T-helper 1 cell (primary cell): Measurements from ENCODE around the gene CAPN13.

Experiments used
- DNase-seq, 5 donors: peaks; one replicate each; pipeline ENCODE4 v3.0.0-alpha.2; 2012 to 2020

The CAPN13 gene

GRCh38 chr2:30764021-30764800, 43.0 kb downstream of the CAPN13 start:
- DNase-seq = no peak

DNA sequence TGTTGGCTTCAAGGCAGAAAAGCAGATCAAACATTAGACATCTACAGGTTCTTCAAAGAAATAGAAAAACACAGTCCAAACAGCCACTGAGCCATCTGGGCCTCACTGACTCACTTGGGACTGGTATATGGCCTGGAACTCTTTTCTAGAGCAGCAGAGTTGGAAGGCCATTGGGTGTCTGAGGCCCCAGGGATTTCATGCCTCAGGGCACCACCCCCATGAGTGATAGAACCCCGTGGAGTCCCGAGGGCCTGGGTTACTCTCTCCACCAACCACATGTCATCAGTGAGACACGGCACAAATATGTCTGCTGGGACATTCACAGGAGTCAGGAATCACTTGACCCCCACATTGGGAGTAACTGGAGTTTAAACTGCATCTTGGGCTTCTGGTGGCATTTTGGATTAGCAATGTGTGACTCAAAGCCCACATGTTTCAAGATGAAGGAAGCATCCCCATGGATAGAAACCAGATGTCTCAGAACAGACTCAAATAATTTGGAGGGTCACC, 44.0 kb downstream of the CAPN13 start:
- DNase-seq = no peak

DNA sequence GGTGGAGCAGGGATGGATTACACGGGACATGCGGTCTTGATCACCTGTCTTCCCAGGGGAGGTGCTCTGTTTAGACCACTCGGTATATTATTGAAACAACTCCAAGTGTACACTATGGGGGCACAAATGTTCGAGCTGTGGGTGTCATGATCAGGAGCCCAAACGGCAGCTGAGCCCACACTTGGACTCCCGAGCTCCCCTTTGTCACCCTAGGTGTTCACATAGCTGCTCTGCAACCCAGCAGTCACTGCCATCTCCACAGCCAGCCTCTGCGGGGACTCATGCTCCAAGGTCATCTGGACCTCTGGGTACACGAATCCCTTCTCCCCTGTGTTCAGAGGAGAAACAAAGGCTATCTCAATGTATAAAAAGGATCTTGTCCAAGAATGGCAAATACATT, 46.0 kb downstream of the CAPN13 start:
- DNase-seq = no peak

GRCh38 chr2:30759481-30759880, 47.8 kb downstream of the CAPN13 start:
- no peak for DNase-seq

DNA sequence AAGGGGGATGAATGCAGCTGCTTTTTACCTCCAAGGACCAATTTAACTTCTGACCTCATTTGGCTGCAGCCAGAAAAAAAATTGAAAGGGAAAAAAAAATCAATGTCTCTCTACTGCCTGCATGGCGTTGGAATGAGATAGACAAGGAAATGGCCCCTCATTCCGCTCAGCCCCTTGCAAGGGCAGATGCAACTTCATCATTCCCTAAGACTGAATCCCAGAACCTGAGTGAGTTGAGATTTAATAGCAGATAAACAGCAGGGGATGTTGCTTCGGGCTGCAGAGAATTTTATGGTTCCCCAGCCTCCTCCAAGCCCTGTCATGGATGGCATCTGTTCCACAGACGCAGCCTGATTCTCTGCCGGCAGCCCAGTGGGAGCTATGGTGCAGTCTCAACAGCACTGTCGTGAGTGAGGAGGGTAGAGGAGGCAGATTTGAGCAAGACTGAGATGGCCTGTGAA, 49.0 kb downstream of the CAPN13 start:
- DNase-seq = no peak

DNA sequence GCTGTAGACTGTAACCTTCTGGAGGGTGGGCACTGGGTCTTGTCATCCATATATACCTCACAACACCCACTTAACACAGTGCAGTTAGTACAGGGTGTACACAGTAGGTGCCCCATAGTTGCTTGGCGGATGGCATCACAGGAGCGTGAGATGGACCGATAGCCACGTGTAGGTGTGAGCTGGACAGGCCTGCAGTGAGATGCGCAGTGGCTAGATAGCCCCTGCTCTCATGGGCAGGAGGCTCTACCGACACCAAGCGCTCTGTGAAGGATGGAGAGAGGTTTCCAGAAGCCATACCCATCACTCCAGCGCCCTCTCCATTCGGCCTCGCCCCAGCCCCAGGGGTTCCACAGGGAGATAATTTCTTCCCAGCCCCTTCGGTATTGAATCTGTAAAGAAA, 49.5 kb downstream of the CAPN13 start:
- no peak for DNase-seq

GRCh38 chr2:30756971-30757370, 50.3 kb downstream of the CAPN13 start:
- DNase-seq = no peak

GRCh38 chr2:30756051-30756719, 51.1 kb downstream of the CAPN13 start:
- no peak for DNase-seq

GRCh38 chr2:30753630-30754029, 53.6 kb downstream of the CAPN13 start:
- no peak for DNase-seq

GRCh38 chr2:30752811-30753210, 54.4 kb downstream of the CAPN13 start:
- DNase-seq = no peak

GRCh38 chr2:30747206-30747605, 60.0 kb downstream of the CAPN13 start:
- no peak for DNase-seq

- DNase-seq = no peak
Observed at GRCh38 chr2:30744823-30745222, 62.4 kb downstream of the CAPN13 start.

DNA sequence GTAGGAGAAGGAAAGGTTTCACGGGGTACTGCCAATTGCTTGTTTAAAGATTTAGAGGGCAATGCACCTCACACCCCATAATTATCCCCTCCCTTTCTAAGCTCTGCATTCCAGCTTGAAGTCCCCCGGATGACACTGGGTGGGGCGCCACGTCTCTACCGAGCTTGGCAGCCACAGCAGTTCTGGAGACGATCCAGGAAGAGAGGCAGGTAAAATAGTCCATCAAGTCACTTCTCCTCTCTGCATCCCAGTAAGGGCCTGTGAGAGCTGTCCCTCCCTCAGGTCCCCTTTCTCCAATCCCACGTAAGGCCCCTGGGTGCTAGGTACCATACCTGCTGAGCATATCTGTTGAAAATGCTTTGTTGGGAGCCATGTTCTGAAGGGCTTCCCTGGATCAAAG, 65.7 kb downstream of the CAPN13 start:
- DNase-seq = no peak

DNA sequence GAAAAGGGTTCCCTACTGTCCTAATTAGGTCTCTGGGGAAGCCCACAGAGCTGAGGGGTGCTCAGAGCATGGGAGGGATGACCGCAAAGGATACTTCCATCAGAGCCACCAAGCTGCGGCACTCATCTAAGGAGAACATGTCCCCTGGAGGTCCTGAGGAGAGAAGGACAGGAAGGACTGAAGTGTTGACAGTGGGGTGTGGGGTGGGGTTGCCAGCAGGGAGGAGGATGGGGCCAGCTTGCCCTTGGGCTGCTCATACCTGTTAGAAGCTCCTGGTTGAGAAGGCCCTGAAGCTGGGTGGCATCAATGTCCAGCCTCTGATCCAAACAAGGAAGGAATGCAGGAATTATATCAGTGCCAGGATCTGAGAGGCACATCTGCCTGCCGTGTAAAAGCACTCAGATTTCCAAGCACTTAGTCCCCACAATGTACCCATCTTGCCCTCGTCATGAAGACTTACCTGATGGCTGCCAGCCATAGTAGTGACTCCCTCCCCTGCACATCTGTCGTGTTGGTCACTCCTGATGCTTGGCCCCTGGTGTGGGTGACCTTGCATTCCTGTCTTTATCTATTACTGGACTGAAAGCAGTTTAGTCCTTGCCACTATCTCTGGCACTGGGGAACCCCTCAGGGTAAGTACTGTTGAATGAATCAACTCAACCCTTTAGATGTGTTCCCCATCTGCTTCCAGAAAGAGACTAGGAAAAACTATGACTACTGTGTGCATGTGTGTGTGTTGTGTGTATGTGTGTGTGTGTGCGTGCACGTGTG, 68.9 kb downstream of the CAPN13 start:
- DNase-seq = no peak

DNA sequence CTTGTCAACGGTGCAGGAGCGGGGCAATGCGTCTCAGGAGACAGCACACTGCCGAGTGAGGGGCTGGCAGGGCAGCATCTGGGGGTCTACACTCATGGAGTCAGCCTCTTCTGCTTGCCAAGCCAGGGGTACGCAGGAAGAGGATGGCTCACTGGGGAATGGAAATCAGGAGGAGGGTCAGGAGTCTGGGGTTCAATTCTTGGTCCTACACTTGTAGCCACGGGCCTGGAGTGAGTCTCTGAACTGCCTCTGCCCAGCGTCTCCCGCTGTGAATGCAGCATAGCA, 70.0 kb downstream of the CAPN13 start:
- no peak for DNase-seq

DNA sequence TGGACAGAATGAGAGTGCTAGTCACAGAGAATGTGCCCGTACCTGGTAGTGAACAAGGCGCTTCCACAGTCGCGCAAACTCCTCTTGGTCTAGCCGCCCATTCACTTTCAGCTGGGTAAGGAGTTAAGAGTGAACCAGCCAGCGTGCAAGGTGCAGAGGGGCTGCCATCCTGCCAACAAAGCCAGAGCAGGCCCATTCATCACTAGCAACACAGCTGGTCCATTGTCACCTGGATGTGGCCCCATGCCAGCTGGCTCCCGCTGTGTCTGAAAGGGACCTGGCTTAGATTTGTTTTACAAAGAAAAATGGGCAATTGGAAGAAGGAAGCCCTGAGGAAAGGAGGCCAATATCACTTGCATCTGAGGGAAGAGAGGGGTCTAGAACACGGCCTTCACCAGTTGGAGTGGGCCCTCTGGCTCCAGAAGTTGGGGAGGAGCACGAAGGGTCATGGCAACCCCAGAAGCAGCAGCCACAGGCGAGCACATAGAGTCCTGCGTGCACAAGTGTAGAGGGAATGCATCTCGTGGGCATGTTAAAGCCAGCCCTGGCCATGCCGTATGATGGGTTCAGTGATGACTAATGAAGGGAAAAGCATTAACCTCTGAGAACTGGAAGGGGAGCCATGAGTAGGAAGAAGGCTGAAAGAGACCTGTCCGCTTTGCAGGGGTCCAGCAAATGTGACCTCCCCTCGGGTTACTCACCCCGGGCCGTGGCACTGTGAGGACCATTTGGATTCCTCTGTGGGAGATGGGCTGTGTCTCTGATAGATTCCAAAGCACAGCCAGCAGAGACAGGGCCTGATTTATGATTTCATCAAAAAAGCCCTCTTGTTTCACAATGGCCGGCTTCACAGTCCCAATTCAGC, 70.6 kb downstream of the CAPN13 start:
- DNase-seq = no peak

DNA sequence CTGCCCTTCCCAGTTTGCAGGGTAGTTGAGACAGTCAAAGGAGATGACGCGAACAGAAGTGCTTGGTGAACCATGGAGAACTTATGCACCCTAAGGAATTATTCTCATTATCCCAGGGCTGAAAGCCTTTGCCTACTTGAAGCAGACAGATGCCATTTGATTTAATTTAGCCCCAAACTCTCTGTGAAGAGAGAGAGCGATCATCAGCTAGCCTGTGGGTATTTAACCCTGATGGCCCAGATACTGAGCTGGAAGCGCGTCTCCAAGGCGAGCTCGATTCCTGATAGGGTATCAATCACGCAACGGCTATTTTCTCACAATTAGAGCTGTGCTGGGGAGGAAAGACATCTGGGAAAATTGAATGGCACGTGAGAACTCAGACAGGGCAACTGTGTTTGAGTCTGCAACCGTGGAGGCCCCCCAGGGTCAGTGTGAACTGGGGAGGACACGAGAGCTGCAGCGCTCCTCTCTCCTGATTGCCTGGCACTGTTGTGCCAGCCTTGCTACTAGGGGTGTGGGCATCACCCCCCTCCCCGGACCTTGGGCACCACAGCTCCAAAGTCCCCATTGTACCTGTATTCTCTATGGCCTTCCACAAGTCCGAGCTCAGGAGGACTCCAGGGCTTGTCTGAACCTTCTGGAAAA, 73.2 kb downstream of the CAPN13 start:
- DNase-seq = no peak

GRCh38 chr2:30732876-30733275, 74.4 kb downstream of the CAPN13 start:
- no peak for DNase-seq

DNA sequence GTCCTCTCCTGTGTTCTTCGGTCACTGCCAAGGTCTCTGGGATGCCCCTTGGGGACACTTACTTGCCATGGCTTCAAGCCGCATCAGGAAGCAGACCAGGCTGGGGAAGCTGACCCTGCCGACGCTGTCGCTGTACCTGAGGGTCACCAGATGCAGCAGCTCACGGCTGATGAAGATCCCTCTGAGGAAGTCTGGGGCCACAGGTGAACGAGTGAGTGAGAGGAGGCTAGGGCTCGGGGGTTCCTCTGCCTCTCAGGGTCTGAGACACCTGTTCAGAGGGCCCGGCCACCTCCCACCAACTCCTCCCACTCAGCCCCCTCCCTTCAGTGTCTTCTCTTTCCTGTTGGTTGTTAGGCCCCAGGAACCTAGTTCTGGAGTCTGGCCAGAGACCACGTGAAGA, 74.9 kb downstream of the CAPN13 start:
- no peak for DNase-seq

DNA sequence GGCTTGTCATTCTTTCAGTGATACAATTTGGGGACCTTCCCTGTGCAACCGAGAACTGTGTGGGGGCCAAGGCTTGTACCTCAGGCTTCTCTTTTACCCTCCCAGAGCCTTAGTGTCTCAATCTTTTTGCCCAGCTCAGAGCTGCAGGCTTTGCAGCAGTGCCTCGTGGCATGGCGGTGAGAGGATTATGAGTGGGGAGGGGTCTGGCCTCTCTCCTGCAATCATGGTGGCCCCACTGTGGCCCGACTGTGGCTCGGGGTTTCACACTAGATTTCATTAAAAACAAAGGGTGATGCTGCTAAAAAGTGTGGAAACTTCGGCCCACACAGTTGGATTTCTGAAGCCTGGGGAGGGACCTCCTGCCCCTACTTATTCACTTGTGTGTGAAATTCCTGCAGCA, 75.5 kb downstream of the CAPN13 start:
- DNase-seq = no peak

DNA sequence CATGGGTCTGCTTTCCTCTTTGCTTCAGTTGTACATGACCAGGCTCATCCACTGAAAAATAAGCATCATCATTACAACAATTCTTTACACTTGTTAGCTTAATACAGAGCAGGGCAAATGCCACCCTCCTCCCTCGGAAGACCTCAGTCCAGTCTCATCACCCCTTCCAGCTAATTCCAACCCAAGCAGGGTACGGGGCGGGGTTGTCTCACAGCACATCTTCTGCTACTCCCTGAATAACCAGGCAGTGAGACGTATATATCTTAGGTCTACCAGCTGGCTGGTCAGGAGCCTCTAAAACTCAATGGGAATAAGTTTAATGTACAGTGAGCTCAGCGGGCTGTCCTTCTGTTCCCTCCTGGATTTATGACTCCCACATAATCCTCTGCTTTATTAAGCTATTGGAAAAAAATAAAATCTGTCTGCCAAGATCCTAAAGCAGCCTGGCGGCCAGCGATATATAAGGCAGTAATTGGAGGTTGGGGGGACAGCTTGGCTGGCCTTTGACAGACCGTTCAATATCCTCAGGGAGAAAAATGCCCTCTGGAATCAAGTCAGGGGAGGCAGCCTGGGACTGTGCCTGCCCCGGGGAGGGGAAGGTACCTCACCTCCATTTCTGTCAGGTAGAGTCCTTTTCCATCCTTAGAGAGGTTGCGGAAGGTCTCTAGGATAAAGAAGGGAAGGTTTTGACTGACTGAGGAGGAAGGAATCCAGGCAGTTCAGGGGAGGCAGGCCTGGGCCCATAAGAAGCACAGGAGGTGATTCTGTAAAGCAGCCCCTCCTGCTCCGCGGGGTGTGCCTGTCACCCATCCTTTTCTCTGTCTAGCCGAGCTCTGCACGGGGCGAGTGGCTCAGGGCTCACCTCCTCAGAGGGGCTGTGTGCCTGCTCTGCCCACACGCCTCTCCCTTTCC, 76.3 kb downstream of the CAPN13 start:
- no peak for DNase-seq
